Left ventricle myocardium superior (tissue), 1 donor: Measurements from ENCODE around the gene ABCD2. TPM values are rescaled to one million over a fixed set of nuclear protein-coding genes. Genes with fewer than 3 reads are reported as not detected.
"Not testable (repeated sequence)": the region's sequence is repeated elsewhere in the genome, so short reads cannot be mapped to it uniquely, and the experiment has no call there.

ENCODE experiments used
- ATAC-seq: fragments of 200-7000 bp; cut with Tn5 transposase; one replicate; pipeline ENCODE4 v1.9.1; 2020; ENCODE audit warnings: mild to moderate bottlenecking, moderate library complexity
- DNase-seq: peaks from one replicate; pipeline ENCODE4 v3.0.0-alpha.2; 2020
- intact Hi-C: fragments of 100-400 bp; cut with micrococcal nuclease; formaldehyde crosslinking; loops from one replicate; pipeline ENCODE4 v1.11.0; 2022
- long read RNA-seq: library from polyadenylated mRNA; unstranded; transcript quantifications from one replicate; pipeline ENCODE4 v2.0.0, GENCODE V29; 2021
- total RNA-seq: library from RNA; stranded (reverse); fragmentation: NEBNext Ultra II Directional; extraction: Animal tissue kit (Norgen Biotek cat#: 25700); gene quantifications from one replicate; pipeline ENCODE4 v1.2.1, GENCODE V29; 2021
- donor health status: DM: no; HTN: yes; CAD: no; lungs with severe emphysema.

Gene ABCD2
- 8.5 TPM for total RNA-seq
- long read RNA-seq, full-length matches to known transcripts = 3 of 4 reads
- long read RNA-seq, partial matches to known transcripts = 1 of 4 reads
- long read RNA-seq, other reads (novel, unspliced or antisense) = 0 of 4 reads

- intact Hi-C loops = no loop called here
- ATAC-seq (peak; percentile 94), DNase-seq (peak; percentile 69)
Observed at GRCh38 chr12:39619660-39620433, at the start of gene ABCD2. TSS of gene ABCD2 (minus strand) at chr12:39619803. CDS start at chr12:39619615, 188 bp downstream.

GRCh38 chr12:39660101-39660500 is 40.5 kb upstream of the ABCD2 start:
- ATAC-seq = no peak
- intact Hi-C loops = no loop called here
- DNase-seq = no peak

DNA sequence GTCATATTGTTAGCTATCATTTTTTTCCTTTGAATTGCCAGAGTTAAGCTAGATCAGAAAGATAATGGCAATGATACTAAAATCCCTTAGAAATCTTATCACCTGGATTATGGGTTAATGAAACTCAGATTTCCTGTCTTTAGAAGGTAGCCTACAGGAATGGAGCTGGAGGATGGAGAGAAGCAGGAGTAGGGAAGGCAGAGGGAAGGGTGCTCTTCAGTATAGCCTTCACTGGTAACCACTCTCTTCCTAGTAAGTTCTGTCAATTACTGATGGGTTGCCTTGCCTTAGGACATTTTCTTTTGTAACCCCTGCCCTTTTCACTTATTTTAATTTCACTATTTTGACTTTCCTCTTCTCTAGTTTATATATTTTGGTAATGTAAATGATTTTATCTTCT is 27.8 kb upstream of the ABCD2 start:
- no peak for DNase-seq
- intact Hi-C loops = no loop called here
- no peak for ATAC-seq

- ATAC-seq = peak; percentile 60
- intact Hi-C loops = no loop called here
- no peak for DNase-seq
Observed at GRCh38 chr12:39646963-39647362, 27.4 kb upstream of the ABCD2 start.

GRCh38 chr12:39643052-39643451 is 23.4 kb upstream of the ABCD2 start:
- ATAC-seq (no peak), DNase-seq (no peak)
- intact Hi-C loops = no loop called here

DNA sequence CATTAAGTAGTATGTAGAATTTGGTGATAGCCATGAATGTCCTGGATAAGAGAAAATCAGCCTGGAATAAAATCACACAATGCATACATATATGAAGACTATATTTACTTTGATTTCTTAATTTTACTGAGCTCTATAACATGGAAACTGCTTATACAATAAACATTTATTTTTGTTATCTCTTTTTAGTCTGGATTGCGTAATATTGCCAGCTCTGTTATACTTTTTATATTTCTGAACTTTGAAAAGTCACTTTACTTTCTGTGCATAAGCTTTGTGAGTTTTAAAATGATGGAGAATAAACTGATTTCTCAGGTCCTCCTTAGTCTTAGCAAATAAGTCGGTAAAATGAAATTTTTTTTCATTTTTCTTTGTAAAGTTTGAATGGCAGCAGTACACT is 19.2 kb upstream of the ABCD2 start:
- ATAC-seq (no peak), DNase-seq (no peak)
- intact Hi-C loops = no loop called here

DNA sequence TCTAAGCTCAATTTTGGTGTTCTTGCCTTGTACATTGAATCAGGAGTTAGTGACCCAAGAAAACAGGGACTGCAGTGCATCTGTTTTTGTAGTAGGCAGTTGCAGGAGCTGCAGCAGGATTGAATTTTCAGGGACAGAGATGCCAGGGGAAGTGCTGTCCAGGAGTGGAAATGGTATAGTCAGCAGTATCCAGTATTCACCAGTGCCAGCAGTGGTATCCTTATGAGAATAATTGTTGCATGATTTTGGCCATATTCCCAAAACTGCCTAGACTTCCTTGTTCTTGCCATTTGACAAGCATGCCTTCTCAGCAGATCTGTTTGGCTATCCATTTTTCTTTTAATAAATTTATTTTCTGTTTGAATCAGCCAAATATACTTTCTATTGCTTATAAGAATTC is 18.6 kb upstream of the ABCD2 start:
- ATAC-seq (peak; percentile 38), DNase-seq (no peak)
- intact Hi-C loops = no loop called here

- DNase-seq (no peak), ATAC-seq (no peak)
- intact Hi-C loops = no loop called here
Observed at GRCh38 chr12:39632670-39633069, 13.1 kb upstream of the ABCD2 start.

DNA sequence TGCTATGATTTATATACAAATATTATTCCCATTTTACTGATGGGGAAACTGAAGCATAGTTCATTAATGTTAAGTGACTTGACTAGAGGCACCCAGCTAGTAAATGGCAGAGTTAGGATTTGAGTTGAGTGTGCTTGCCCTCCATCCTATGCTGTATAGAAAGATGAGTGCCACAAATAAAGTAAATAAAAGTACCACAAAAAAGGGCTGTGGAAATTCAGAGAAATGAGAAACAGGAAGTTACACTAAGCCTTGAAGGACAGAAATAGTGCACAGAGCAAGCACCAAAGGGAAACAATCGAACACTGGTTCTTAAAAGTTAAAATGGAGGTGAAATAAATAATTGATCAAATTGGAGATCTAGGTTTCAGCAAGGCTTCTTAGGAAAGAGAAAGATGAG is 9.2 kb upstream of the ABCD2 start:
- ATAC-seq (no peak), DNase-seq (no peak)
- intact Hi-C loops = no loop called here

GRCh38 chr12:39627914-39628313 is 8.3 kb upstream of the ABCD2 start:
- ATAC-seq = no peak
- intact Hi-C loops = no loop called here

GRCh38 chr12:39626033-39626814 is 6.6 kb upstream of the ABCD2 start:
- intact Hi-C loops = no loop called here
- ATAC-seq = no peak
- DNase-seq = no peak

More at GRCh38 chr12:39627914-39628313, 8.3 kb upstream of the ABCD2 start:
- no peak for DNase-seq

DNA sequence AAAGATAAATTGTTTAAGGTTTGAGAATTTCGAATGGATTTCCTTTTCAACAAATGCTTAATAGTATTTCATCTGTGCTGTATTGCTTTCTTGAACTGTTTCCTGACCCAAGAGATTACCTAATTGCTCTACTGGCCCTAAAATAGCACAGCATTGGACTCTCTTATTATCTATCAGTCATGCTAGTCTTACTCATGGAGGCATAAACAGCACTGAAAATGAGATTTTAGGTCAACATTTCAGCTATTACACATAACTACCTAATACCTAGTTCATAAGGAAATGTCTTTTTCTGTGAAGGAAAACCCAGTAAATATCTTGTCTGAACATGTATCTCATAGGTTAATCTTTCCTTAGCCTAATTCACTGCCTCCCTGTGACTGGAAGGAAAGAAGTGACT is 4.3 kb upstream of the ABCD2 start:
- no peak for ATAC-seq
- DNase-seq = no peak
- intact Hi-C loops = no loop called here

DNA sequence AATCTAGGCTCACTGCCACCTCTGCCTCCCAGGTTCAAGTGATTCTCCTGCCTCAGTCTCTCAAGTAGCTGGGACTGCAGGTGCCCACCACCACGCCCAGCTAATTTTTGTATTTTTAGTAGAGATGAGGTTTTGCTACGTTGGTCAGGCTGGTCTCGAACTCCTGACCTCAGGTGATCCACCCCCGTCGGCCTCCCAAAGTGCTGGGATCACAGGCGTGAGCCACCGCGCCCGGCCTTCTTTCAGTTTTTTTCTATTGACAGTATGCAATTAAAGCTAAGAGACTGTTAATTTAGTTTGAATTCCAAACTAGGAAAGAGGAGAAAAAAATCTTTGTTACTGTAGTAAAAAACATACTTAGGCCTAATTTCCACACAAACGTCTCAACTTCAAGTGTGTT is 3.6 kb upstream of the ABCD2 start:
- ATAC-seq, DNase-seq, intact Hi-C loops: not testable (repeated sequence)

DNA sequence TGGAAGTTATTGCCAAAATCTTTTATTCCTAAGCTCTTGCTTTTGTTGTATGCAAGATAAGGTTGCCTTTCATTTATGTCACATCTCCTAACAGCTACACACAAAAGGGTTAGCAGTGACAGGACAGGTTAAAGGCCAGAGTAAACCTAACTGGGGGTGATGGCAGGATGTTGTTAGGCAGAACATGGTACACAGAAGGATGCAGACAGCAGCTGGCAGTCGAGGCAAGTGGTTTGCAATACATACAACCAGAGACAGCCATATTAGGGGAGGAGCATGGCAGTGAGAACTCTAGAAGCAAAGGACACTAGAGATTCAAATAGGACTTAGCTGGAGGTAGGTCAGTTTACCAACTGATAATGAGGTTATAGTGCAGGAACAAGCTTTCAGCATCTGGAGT is 2.7 kb upstream of the ABCD2 start:
- ATAC-seq (no peak), DNase-seq (no peak)
- intact Hi-C loops = no loop called here

DNA sequence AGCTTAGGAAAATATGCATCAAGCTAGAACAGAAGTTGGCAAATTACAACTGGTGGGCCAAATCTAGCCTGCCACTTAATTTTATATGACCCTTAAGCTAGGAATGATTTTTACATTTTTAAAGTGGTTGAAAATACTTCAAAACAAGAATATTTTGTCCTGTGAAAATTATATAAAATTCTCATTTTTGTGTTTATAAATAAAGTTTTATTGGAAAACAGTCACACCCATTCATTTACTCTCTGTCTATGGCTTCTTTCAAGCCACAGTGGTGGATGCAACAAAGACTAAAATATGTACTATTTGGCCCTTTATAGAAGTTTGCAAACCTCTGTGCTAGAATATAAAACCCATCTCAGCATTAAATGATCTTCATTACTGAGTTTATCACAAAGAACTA is 2.1 kb upstream of the ABCD2 start:
- no peak for ATAC-seq
- intact Hi-C loops = no loop called here
- no peak for DNase-seq

- no peak for ATAC-seq
- intact Hi-C loops = no loop called here
Observed at GRCh38 chr12:39620659-39621658, 1.4 kb upstream of the ABCD2 start.

DNA sequence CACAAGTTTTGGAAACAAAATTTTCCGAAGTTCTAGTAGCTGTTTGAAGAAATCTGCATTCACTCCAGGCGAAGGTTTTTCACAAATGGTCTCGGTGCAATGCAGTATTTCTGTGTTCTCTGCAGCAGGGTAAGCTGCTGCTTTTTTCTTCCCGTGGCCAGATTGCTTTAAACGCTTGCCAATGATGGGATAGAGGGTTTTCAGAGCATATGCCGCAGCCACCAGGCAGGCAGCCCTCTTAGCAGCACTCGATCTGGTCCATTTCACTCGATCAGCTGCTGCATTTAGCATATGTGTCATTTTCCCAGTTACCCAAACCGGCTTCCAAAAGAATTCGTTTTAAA is 315 bp downstream of the ABCD2 start:
- DNase-seq = peak; percentile 17
- peak; percentile 64 for ATAC-seq
- intact Hi-C loops = no loop called here

More at GRCh38 chr12:39620659-39621658, 1.4 kb upstream of the ABCD2 start:
- peak; percentile 8 for DNase-seq

GRCh38 chr12:39618701-39619100 is 902 bp downstream of the ABCD2 start:
- ATAC-seq = peak; percentile 6
- intact Hi-C loops = no loop called here

DNA sequence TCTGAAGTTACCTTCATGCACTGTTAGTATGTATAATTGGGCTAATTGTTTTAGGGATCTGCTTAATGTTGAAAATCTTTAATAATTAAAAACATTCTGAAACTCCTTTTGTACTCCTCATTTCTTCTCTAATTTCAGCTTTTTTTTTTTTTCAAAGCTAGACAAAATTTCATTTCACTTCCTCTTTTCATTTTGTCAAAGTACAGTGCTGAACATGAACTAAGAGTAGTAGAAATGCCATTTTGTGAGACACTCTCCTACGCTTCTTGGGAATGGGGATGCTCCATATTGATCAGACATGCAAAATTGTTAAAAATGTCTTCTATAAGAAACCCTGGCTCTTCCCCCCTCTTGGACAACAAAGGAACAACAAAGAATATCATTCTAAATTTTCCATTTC is 1.7 kb downstream of the ABCD2 start:
- ATAC-seq = no peak
- no peak for DNase-seq
- intact Hi-C loops = no loop called here

More at GRCh38 chr12:39618701-39619100, 902 bp downstream of the ABCD2 start:
- no peak for DNase-seq
